ENCODE data around the gene PSMA2.

Gene PSMA2

DNA sequence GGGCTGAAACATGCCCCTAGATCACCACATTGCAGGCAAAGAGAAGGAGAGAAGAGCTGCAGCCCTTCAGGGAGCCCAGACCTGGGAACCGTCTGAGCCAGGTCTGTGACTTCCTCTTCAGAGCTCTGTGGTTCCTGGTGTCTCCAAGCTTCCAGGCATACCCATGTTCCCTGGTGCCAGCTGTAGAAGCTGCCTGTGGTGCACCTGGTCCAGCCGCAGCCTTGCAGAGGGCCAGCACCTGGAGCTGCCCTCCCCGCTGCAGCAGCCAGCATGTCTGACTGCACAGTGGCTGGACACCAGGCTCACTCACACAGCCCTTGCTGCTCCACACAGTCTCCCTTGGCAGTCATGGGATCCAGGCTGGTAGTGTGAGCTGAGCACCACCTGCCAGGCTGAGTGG is 53.7 kb downstream of the PSMA2 start:
- TF ChIP-seq, protein P1, sequence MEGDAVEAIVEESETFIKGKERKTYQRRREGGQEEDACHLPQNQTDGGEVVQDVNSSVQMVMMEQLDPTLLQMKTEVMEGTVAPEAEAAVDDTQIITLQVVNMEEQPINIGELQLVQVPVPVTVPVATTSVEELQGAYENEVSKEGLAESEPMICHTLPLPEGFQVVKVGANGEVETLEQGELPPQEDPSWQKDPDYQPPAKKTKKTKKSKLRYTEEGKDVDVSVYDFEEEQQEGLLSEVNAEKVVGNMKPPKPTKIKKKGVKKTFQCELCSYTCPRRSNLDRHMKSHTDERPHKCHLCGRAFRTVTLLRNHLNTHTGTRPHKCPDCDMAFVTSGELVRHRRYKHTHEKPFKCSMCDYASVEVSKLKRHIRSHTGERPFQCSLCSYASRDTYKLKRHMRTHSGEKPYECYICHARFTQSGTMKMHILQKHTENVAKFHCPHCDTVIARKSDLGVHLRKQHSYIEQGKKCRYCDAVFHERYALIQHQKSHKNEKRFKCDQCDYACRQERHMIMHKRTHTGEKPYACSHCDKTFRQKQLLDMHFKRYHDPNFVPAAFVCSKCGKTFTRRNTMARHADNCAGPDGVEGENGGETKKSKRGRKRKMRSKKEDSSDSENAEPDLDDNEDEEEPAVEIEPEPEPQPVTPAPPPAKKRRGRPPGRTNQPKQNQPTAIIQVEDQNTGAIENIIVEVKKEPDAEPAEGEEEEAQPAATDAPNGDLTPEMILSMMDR (IDR thresholded peaks at IDR 0.05), result no peak
- no peak for TF ChIP-seq ZFX (IDR thresholded peaks at IDR 0.05; ENCODE audit: borderline replicate concordance)

DNA sequence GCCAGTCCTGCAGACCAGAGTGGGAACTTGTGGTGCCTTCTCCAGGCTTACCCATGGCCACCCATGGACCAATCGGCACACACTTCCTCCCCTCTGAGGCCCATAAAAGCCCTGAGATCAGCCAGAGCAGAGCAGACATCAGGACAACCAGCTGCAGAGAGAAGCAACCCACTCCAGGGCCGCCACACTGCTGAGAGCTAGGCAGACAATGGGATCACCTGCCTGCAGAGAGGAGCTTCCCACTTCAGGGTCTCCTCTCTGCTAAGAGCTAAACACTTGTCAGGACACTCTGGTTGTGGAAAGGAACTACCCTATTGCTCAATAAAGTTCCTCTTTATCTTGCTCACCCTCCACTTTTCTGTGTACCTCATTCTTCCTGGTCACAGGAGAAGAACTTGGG is 54.1 kb downstream of the PSMA2 start:
- H3K27ac ChIP-seq, result no peak overlapping the region
- TF ChIP-seq ZFX (IDR thresholded peaks at IDR 0.05; ENCODE audit: borderline replicate concordance), result no peak
- TF ChIP-seq, protein P1 (IDR thresholded peaks at IDR 0.05), result no peak

More for the DNA sequence above, 53.7 kb downstream of the PSMA2 start:
- no peak overlapping the region for H3K27ac ChIP-seq

DNA sequence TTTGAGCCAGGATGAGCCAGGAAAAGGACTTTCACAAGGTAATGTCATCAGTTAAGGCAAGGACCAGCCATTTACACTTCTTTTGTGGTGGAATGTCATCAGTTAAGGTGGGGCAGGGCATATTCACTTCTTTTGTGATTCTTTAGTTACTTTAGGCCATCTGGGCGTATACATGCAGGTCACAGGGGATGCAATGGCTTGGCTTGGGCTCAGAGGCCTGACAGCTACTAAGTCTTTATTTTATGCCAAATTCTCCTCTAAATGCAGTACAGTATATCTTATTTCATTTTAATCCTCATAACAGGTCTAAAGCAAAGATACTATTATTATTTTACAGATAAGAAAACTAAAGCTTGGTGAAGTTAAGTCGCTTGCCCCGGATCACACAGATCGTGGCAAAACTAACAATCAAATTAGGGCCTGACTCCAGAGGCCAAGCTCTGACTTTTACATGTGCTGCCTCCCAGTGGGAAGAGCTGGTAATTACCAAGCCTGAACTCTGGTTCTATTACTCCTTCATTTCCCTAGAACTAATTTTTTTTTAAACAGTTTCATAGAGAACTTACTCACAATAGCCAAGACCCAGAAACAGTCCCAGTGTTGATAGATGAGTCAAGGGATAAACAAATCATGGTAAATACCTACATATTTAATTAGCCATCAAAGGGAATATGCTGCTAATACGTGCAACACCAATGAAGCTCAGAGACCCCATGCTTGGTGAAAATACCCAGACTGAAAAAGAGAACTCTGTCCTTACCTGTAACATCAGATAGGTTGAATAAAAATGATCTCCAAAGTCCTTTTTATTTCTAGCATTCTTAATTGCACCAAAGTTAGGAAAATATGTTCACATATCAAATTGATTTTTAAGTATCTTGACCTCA is 55.5 kb downstream of the PSMA2 start:
- TF ChIP-seq, protein P1 (IDR thresholded peaks at IDR 0.05), result peak; percentile 95
- TF ChIP-seq ZFX (IDR thresholded peaks at IDR 0.05; ENCODE audit: borderline replicate concordance), result no peak
- no peak overlapping the region for H3K27ac ChIP-seq

DNA sequence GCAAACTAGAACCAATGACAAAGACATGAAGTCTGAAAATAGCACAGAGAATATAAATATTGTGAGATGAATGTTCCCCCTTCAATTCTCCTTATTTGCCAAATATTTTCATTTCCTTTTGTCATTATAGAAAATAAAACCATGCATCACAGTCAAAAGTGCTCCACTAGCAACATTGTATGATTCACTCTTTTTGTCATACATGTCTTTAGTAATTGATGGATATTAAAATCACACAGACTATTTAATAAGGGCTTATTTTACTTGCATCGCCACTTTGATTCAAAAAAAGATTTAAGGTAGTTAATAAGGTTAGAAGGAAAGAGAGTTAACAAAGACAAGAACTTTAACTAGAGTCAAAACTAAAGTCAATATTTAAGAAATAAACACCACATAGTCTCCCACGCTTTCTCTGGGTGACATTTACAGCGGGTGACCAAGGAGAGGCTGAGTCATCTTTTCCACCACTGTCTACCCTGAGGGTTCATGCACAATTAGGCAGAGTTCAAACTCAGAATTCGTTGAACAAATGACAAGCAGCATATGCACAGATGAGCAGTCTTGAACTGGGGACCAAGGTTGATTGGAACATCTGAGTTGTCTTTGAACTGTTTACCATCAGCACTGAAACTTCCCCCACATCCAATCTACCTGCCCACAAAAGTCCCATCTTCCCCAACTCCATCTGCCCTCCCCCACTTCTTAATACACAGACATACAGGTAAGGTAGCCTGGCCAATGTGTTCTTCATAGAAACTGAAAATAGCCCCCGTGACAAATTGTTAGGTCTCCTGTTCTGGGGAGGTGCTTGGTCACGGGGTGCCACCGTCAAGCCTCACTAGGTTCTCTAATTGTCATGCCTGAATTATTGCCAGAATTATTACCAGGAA is 62.6 kb downstream of the PSMA2 start:
- no peak overlapping the region for H3K27ac ChIP-seq
- TF ChIP-seq, protein P1 (IDR thresholded peaks at IDR 0.05), result no peak
- no peak for TF ChIP-seq ZFX (IDR thresholded peaks at IDR 0.05; ENCODE audit: borderline replicate concordance)

DNA sequence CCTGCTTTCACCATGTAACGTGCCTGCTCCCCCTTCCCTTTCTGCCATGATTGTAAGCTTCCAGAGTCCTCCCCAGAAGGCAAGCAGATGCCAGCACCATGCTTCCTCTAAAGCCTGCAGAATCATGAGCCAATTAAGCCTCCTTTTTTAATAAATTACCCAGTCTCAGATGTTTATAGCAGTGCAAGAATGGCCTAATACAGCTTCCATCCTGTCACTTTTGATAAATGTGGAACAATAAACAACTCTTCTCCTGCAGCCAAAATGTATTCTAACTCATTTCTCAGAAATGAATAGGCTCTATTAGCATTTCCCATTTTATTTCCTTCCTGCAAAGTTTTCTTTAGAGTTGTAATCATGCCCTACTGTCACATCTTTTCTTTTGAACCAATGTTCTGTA is 63.5 kb downstream of the PSMA2 start:
- TF ChIP-seq ZFX (IDR thresholded peaks at IDR 0.05; ENCODE audit: borderline replicate concordance), result no peak
- TF ChIP-seq, protein P1 (IDR thresholded peaks at IDR 0.05), result no peak
- no peak overlapping the region for H3K27ac ChIP-seq
